ENCODE results near the gene TSPAN4.

Gene TSPAN4

DNA sequence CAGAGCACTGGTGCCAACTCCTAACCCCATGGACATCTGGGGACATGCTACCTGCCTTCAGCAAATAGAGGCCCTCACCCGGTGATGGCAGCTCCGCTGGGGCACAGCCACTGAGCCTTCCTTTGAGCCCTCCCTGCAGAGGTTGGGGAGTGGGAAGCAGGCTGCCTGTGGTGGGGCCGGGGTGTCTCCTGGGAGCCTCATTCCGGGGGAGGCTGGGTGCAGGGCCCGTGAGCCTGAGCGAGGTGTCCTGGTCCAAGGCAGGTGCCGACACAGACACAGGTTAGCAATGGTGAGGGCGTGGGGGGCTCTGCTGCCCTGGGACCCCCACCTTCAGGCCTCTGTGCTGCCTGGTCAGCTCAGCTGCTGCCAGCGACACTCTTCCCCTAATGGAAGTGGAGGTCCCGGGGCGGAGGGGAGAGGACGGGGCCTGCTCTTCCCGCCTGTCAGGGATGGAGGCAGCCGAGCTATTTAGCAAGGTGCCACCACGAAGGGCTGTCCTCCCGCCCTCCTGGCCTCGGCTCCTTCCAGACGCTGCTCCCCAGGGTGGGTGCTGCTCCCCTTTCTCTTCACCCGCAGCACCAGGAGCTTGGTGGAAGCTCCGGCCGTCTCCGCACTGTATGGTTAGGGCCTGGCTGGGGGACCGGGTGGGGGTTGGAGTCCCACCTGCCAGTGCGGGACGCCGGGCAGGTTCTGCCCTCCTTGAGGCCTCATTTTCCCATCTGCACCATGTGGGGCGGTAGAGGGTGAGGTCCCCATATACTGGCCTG lies 11.2 kb downstream of the TSPAN4 start:
- DNase-seq: no peak

DNA sequence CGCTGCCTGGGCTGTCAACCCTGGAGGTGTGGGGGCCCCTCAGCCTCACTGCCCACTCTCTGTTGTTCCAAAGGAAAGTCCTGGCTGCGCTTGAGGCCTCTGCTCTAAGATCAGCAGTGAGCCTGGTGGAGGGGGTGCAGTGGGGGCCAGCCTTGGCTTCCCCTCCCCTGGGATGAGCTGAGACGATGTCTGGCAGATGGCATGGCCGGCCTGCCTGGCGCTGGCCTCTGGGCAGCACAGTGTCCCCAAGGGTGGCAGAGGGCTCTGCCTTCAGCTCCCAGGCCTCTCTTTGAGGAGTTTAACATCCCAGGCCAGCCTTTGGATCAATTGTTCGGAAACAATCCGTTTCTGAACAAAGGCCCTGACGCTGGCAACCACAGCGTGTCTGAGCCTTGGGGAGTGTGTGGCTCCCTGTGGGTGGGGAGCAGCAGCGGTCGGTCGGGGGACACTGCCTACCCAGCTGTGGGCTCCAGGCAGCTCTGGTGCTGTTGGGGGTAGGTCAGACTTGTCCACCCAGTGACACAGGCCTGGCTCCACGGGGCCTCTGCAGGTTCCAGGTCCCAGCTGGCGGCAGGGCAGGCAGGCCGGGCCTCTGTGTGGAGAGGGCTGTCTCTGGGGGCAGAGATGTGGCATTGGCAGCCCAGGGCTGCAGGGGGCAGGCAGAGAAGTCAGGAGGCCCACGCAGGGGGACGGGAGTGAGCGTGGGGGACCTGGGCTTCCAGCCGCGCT lies 12.1 kb downstream of the TSPAN4 start:
- DNase-seq: no peak

DNA sequence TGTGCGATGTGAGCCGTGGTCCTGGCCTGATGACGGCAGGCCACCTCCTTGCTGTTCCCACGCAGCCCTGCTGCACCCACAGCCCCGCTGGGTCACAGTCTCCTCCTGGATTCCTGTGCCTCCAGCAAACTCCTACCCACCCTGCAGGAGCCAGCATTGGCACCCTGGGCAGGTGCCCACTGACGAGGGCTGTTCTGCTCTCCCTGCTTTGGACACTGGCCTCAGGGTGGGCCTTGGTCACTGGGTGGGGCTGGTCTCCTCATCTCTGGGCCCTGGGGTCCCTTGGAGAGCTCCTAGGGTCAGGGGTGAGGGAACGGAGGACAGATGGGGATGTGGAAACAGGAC lies 12.7 kb downstream of the TSPAN4 start:
- no peak for DNase-seq

DNA sequence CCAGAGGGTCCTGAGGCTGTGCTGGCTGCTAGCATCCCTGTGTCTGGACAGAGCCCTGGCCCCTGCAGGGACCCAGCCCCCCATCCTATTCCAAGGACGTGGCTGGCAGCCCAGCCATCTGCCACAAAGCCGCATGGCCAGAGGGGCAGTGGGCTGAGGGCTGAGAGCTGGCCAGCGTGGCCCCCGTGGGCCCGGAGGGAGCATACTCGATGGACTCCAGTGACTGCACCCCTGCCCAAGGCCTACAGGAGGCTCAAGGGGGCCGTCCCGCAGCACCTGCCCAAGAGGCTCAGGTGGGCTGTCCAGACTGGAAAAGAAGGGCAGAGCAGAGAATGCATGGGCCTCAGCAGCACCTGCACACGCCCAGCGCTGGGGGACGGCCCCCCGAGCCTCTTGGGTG lies 13.1 kb downstream of the TSPAN4 start:
- no peak for DNase-seq

DNA sequence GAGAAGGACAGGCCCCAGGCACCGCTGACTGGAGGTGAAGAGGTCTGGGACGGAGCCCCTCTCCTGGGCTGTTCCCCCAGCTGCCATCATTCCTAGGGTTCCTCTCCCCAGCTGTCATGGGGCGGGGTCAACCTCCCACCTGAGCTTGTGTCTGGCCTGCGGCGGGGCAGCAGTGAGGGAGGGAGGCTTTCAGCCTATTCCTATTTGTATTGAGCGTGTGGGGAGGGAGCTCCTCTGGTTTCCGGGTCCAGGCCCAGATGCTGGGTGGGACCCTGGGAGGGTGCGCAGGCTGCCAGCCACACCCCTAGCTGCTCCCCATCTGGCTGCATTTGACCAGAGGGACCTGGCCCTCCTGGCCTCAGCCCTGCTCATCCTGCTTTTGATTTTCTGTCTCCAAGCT lies 13.7 kb downstream of the TSPAN4 start:
- DNase-seq: no peak

DNA sequence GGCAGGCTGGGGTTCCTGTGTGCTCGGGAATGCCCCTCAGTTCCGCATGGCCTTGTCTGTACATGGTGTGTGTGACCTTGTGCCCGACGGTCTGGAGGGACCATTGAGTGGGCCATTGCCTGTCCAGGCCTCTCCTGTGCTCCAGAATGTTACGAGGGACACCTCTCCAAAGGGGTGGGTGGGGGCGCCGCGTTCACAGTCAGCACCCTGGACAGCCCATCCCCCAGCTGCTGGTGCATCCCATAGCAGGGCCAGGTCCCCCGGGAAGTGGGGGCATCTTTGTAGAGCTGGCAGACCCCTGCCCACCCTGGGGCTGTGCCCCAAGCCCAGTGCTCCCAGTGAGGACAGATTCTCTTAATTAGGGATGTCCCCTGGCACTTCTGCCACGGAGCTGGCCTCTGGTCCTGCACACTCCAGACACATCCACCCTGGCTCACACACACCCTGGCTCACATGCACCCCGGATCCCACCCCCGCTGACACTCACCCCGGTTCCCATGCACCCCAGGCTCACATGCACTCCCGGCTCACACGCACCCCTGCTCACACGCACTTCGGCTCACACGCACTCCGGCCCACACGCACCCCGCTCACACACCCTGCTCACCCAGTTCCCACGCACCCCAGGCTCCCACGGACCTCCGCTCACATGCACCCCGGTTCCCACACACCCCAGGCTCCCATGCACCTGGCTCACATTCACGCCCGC lies 15.6 kb downstream of the TSPAN4 start:
- no peak for DNase-seq

DNA sequence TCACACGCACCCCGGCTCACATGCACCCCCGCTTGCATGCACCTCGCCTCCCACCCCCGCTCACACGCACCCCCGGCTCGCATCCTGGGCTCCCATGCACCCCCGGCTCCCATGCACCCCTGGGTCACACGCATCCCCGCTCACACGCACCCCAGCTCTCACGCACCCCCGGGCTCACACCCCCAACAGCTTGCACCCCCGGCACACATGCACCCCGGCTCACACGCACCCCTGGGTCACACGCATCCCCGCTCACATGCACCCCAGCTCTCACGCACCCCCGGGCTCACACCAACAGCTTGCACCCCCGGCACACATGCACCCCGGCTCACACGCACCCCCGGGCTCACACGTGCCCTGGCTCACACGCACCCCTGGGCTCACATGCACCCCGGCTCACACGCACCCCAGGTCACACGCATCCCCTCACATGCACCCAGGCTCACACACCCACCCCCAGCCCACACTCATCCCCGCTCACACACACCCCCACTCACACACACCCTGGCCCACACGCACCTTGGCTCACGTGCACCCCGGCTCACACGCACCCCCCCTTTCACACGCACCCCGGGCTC lies 16.2 kb downstream of the TSPAN4 start:
- no peak for DNase-seq

DNA sequence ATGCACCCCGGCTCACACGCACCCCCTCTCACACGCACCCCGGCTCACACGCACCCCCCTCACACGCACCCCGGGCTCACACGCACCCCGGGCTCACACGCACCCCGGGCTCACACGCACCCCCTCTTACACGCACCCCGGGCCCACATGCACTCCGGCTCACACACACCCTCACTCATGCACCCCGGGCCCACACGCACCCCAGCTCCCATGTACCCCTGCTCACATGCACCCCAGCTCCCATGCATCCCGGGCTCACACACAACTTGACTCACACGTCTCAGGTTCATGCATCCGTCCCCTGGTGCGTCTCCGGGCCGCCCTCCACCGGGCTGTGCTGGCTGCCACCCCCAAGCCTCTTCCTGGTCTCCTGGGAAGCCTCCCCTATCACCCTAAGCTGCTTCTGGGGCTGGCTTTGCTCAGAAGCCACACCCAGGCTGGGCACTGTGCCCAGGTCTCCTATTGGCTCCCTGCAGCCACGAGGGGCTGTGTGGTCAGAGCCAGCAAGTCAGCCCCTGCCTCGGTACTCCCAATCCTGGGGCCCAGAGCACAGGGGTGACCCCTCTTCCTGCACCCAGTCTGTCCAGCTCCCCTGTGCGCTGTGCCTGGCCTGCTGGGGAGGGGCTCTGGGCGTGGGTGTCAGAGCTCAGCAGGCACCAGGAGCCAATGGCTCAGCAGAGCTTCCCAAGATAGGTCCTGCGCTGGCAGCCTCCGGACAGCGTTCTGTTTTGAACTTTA lies 16.9 kb downstream of the TSPAN4 start:
- no peak for DNase-seq

DNA sequence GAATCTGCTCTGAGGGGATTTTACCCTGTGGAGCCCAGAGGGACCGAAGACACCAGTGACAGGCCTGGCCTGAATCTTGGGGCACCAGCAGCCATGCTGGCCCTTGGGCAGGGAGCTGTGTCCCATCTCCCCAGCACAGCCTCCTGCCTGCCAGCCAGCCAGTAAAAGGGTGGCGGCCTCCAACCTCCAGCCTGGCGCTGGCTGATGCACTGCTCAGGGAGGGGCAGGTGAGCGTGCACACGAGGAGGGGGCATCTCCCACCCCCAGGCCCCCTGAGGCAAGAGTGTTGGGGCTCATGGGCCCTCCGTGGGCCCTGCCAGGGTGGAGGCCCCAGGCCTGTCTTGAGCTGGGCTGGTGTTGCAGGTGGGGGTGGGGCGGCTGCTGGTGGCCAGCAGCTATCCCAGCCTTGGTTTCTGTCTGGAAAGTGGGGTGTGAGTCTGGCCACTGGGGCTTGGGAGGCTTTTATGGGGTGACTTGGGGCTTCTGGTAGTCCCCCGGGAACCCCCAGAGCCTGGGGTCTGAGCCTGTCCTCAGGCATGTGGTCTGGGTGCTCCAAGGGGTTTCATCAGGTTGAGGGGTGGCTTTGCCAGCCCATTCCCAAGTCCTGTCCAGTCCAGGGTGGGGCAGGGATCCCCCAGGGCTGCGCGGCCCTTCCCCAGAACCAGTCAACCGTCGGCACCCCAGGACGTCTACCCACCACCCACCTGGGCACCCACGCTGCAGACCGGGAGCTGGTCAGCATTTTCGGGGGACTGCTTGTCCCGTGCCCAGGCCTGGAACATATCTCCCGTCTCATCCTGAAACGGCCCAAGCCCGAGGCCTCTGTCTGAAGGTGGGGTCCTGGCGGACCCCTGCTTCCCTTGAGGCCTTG lies 17.8 kb downstream of the TSPAN4 start:
- no peak for DNase-seq

DNA sequence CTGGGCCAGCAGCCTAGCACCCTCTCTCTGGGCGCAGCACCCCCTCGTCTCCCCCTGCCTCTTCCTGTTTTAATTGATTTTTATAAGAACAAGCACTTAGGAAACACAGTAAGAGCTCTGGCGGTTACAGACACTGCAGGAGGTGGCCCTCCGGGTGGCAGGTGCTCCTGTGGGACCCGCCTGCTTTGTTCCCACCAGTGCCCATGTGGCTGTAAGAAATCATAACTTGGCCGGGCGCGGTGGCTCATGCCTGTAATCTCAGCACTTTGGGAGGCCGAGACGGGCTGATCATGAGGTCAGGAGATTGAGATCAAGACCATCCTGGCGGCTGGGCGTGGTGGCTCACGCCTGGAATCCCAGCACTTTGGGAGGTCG lies 18.4 kb downstream of the TSPAN4 start:
- no peak for DNase-seq

DNA sequence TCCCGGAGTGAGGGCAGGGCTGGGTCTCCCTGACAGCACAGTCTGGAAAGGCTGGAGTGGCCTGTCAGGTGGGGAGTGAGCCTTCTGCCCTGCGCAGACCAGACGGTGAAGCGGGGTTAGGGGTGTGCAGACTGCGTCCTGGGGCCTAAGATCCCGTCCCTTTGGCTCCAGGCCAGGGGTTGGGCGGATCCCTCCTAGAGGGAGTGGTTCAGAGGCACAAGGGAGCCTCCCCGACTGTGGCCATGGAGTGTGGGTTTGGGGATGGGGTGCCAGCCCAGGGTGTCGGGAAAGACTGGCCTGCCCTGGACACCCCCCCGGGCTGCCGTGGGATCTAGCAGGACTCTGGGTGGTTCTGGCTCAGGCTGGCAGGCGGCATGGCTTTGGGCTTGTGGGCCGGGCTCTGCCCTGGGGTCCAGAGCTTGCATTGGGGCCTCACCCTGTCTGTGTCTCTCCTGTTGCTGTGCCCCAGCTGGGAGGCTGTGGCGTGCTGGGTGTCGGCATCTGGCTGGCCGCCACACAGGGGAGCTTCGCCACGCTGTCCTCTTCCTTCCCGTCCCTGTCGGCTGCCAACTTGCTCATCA lies 19.5 kb downstream of the TSPAN4 start:
- DNase-seq: no peak

DNA sequence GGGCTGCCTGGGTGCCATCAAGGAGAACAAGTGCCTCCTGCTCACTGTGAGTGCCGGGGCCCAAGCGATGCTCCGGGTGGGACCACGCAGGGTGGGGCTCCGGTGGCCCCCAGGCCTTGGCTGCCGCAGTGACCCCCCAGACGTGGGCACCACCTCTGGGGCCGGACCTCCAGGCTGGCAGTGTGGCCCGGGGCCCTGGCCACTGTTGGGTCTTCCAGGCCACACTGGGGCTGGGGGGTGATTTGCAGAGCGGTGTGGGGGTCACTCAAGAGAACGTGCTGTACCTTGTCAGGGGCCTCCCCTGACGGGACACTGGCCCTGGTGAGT lies 20.0 kb downstream of the TSPAN4 start:
- no peak for DNase-seq

DNA sequence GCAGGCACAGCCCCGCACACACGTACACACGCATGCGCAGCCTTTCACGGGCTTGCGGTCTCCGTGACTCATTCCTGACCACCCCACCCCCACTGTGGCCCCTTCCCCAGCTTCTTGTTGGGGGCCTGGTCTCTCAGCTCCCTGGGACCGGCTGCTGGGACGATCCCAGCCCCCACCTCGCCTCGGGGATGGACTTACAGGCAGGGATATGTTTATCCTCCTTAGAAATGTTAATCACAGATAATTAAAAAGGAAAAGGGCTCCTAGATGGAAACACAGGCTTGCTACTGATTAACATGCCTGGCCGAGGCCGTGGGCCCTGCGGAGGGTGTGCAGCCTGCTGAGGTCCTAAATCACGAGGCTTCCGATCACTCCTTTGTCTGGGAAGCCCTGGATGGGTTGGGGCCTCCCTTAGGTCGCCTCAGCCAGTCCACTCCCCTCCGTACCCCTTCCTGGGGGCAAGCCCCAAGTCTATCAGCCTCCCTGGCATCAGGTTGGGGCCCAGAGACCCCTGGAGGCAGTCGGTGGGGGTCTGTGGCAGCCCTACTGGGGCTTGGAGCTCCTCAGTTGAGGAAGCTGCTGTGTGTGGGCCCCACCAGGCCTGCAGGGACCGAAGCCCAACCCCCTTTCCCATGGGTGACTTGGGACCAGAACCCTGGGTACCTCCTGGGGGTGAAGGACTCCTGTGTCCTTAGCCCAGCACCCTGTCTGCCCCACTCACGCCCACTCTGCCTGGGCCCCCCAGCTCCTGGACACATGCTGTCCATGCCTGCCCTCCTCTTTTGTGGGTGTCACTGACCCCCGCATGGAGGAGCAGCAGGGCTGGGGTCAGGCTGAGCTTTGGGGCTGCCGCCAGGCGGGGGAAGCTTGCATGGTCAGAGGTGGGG lies 20.6 kb downstream of the TSPAN4 start:
- no peak for DNase-seq

DNA sequence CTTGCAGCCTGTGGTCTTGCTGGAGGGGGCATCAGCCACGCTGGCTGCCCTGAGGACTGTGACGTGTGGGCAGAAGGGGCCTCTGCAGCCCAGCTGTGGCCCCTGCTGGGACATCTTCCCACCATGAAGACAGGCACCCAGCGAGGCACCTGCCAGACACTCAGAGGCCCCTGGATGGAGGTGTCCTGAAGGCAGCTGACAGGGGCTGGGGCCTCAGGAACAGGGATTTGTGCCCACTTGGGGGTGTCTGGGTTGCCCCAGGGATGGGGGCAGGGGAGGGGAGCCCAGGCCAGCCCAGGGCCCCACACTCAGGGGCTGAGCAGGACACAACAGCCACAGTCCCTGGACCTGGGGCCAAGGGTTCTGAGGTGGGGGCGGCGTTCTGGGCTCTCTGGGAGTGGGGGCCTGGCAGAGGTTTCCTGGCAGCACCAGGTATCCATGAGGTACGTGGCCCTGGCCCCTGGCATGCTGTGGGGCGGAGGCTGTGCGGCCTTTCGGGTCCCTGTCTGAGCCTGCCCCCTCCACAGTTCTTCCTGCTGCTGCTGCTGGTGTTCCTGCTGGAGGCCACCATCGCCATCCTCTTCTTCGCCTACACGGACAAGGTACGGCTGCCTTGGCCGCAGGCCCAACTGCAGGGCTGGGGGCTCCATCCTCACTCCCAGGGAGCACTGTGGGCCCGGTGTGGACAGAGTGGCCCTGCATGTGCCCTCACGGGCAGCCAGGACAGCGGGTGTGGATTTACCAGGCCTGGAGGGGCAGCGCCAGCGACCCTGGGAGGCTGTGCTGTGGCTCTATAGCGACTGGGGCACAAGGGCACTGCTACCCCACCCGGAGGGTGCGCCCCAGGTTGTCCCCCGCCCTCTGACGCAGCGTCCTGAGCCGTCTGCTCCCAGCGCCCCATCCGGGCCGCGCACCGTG lies 21.5 kb downstream of the TSPAN4 start:
- DNase-seq: no peak

DNA sequence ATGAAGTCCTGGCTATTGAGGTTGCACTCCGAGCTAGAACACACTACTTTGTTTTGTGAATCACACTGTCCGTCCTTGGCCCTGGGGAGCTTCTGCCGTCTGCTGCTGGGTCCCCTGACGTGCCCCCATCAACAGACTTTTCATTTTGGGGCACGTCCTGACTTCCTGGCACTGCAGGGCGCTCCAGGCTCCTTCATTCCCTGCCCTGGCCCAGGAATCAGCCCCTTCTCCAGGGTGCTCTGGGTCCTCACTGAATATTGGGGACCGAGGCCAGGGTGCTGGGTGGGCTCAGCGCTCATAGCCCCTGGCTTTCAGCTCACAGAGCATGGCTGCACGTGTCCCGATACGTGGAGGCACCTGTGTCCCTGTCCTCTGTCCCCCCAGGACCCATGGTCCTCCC lies 22.2 kb downstream of the TSPAN4 start:
- no peak for DNase-seq

DNA sequence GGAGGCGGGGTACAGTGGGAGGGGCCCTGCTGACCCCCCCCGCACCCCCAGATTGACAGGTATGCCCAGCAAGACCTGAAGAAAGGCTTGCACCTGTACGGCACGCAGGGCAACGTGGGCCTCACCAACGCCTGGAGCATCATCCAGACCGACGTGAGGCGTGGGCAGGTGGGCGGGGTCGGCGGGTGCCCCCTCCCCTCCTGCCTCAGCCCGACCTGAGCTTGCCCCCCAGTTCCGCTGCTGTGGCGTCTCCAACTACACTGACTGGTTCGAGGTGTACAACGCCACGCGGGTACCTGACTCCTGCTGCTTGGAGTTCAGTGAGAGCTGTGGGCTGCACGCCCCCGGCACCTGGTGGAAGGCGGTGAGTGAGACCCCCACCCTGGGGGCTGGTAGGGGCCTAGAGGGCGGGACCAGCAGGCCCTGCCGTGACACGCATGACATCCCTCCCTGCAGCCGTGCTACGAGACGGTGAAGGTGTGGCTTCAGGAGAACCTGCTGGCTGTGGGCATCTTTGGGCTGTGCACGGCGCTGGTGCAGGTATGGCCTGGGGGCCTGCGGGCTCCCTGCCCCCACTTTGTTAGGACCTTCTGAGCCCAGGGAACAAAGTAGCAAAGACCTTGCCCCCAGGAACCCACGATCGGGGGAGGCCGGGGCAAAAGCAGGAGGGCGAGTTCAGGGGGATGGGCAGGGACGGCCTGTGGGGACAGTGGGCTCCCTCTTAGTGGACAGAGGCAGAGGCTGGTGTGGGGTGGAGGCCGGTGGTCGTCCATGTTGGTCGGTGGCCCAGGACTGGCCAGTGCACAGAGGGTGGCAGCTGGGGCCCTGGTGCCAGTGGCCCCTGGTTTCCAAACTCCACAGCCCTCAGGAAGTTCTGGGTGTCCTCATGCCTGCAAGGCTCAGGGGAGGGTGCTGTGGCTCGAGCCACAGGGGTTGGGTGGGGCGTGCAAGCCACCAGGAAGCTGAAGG lies 23.1 kb downstream of the TSPAN4 start:
- DNase-seq: no peak

DNA sequence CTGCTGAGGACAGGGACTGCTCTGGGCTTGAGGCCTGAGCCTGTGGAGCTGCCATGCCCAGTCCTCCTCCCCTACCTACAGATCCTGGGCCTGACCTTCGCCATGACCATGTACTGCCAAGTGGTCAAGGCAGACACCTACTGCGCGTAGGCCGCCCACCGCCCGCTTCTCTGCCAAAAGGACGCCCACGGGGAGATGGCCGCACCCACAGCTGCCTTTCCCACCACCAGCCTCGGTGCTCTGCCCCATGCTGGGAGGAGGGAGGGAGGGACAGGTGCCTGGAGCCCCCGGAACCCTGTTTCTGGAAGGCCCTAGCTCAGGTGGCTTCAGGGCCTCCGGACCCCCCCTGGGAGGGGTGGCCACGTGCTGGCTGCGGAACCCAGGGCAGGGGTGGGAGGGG lies 23.8 kb downstream of the TSPAN4 start:
- no peak for DNase-seq

DNA sequence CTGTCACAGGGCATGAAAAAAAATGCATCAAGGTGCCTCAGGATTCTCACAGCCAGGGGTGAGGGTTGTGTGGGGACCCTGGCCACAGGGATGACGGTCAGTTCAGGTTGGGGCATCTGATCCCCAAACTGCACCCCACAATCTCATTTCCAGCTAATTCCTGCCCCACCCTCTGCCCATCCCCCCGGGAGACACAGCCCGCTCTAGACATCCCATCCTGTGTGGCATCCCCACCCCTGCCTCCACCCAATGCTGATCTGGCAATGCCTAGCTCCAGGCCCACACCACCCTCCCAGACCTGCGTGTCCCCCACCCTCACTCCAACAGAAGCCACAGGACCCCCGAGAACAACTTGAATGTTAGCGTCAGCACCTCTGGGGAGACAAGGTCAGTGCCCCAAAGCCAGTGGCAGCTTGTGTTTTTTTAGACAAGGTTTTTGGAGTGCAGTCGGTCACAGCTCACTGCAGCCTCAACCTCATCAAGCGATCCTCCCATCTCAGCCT lies 25.3 kb downstream of the TSPAN4 start:
- no peak for DNase-seq
